Type B pancreatic cell (in vitro differentiated cells): ENCODE measurements around the gene PDLIM4. TPM values are rescaled to one million over a fixed set of nuclear protein-coding genes. Genes with fewer than 3 reads are reported as not detected.

Experiments used
- DNase-seq: peaks from one replicate; pipeline ENCODE4 v3.0.0; 2021; ENCODE audit warnings: mixed read lengths; ENCODE audit not compliant: unreplicated experiment; ENCODE audit errors: extremely low spot score
- H3K27ac Mint-ChIP-seq: 2 replicates; pipeline ENCODE4 v1.8.0; 2021; ENCODE audit warnings: mild to moderate bottlenecking, mixed read lengths
- H3K27me3 Mint-ChIP-seq: 2 replicates; pipeline ENCODE4 v1.8.0; 2021; ENCODE audit warnings: mixed read lengths
- H3K36me3 Mint-ChIP-seq: 2 replicates; pipeline ENCODE4 v1.8.0; 2021; ENCODE audit warnings: mixed read lengths
- H3K4me1 Mint-ChIP-seq: one replicate; pipeline ENCODE4 v1.8.0; 2021; ENCODE audit warnings: mixed read lengths; ENCODE audit not compliant: unreplicated experiment
- H3K4me3 Mint-ChIP-seq: 2 replicates; pipeline ENCODE4 v1.8.0; 2021; ENCODE audit warnings: mild to moderate bottlenecking, mixed read lengths
- H3K9me3 Mint-ChIP-seq: 2 replicates; pipeline ENCODE4 v1.8.0; 2021; ENCODE audit warnings: mixed read lengths
- total RNA-seq: library from RNA; stranded (reverse); gene quantifications from 2 replicates; pipeline ENCODE4 v1.2.1, GENCODE V29; 2021; ENCODE audit warnings: low replicate concordance
- TF ChIP-seq, protein P1 (sequence below): fragments of 200-600 bp; sonication (generic); conservative IDR thresholded peaks from 2 replicates; pipeline ENCODE4 v1.5.0; 2021; ENCODE audit warnings: antibody characterized with exemption, mild to moderate bottlenecking

Gene PDLIM4
- total RNA-seq, 1 donor from 2014 or later: 43.8 TPM

DNA sequence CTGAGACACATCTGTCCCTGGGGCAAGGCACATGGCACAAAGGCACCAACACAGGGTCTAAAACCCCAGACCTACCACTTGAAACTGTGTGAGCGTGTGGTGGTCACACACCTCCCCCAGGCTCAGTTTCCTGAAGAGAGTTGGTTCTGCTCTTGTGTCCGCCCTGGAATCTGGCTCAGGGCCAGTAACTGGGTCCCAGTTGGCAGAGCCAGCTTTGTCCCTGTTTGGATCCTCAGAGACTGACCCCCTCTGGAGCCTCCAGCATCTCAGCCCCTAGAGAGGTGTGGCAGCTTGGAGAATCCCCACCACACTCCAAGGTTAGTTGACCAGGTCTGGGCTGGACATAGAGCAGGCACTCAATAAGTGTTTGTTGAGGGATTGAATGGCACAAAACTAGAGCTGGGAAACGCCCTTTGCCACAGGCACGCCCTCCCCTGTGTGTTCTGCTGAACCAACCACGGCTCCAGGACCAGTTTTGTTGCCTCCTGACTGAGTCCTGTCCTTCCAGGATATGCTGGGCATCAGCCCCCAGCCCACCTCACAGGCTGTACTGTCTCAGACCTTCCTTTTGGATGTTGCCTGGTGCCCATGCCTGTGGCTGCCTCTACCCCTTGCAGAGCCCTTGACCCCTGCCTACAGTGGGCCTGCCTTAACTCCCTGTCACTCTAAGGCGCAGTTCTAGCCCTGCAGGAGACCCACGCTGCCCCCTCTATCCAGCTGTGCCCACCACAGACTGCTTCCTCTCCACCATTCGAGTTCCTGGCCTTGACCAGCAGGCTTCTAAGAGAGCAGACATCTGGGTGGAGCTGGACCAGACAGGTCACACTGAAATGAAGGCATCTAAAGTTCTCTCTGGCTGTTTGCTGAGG lies 3.8 kb upstream of the PDLIM4 start:
- Mint-ChIP-seq H3K36me3 (no peaks in the 10 kb centered on the region), H3K27me3 (no peaks in the 10 kb centered on the region), H3K4me1 (no peaks in the 10 kb centered on the region), H3K27ac (peak overlapping the region; percentile 80), H3K4me3 (peak overlapping the region; percentile 36), H3K9me3 (no peaks in the 10 kb centered on the region)
- no peak for DNase-seq
- TF ChIP-seq, protein P1, sequence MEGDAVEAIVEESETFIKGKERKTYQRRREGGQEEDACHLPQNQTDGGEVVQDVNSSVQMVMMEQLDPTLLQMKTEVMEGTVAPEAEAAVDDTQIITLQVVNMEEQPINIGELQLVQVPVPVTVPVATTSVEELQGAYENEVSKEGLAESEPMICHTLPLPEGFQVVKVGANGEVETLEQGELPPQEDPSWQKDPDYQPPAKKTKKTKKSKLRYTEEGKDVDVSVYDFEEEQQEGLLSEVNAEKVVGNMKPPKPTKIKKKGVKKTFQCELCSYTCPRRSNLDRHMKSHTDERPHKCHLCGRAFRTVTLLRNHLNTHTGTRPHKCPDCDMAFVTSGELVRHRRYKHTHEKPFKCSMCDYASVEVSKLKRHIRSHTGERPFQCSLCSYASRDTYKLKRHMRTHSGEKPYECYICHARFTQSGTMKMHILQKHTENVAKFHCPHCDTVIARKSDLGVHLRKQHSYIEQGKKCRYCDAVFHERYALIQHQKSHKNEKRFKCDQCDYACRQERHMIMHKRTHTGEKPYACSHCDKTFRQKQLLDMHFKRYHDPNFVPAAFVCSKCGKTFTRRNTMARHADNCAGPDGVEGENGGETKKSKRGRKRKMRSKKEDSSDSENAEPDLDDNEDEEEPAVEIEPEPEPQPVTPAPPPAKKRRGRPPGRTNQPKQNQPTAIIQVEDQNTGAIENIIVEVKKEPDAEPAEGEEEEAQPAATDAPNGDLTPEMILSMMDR: no peak

DNA sequence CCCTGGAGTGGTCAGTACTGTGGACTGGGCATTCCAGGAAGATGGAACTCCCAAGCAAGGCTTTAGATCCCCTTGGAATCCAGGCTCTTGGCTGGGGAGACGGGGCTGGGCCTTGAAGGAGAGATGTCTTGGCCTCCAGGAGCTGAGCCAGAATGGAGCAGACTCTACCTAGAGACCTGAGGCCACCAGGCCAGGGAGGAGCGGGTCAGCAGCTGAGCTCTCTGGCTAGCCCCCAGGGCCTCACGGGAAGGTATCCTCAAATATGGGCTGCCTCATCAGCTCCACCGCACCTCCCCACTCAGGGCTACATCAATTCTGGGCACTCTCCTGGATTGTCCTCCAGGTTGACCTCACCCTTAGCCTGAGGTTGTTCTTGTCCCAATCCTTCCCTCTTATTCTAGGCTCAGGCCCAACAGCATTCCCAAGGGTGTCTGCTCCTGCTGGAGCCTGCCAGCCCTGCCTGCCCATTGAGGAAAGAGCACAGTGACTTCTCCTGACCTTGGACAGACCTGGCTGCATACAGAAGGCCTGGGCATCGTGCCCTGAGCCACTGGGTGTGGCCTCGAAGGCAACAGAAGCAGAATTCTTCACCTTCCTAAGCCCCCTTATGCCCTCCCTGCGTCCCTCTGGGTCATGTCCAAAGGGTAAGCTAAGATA lies 3.0 kb upstream of the PDLIM4 start:
- Mint-ChIP-seq H3K4me1 (peaks cover 6% of the 10 kb centered on the region), H3K27me3 (no peaks in the 10 kb centered on the region), H3K27ac (peak overlapping the region; percentile 66), H3K9me3 (no peaks in the 10 kb centered on the region), H3K4me3 (no peak overlapping the region), H3K36me3 (no peaks in the 10 kb centered on the region)
- TF ChIP-seq, protein P1: no peak
- DNase-seq: no peak

- DNase-seq: peak; percentile 27
Measured at GRCh38 chr5:132256086-132256782, 1.3 kb upstream of the PDLIM4 start.

DNA sequence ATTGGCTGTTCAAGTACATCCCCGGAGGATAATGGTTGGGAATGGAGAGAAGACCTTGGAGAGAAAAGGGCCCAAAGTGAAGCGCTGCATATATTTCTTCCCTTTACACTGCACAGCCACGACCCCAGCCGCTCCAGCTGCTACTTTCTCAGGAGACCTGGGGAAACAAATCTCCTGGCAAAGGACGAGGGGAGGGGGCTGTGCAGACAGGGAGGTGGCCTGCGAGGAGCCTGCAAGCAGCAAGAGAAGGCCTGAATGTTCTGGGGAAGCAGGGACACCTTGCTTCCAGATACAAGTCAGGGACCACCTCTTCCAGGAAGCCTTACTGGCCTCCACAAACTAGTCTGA lies 739 bp upstream of the PDLIM4 start:
- Mint-ChIP-seq H3K4me1 (peaks cover 21% of the 10 kb centered on the region), H3K4me3 (peak overlapping the region; percentile 85), H3K27ac (peak overlapping the region; percentile 43)

More at GRCh38 chr5:132256086-132256782, 1.3 kb upstream of the PDLIM4 start:
- Mint-ChIP-seq H3K27ac (peak overlapping the region; percentile 43), H3K36me3 (peaks cover 6% of the 10 kb centered on the region), H3K4me3 (peak overlapping the region; percentile 85), H3K4me1 (peaks cover 20% of the 10 kb centered on the region), H3K27me3 (no peaks in the 10 kb centered on the region), H3K9me3 (no peaks in the 10 kb centered on the region)
- TF ChIP-seq, protein P1: no peak

More for the DNA sequence above, 739 bp upstream of the PDLIM4 start:
- DNase-seq: no peak
- Mint-ChIP-seq H3K27me3 (no peaks in the 10 kb centered on the region), H3K36me3 (peaks cover 8% of the 10 kb centered on the region), H3K9me3 (no peaks in the 10 kb centered on the region)
- TF ChIP-seq, protein P1: no peak
